ENCODE measurements around the gene ARHGEF9. TPM values are rescaled to one million over a fixed set of nuclear protein-coding genes. Genes with fewer than 3 reads are reported as not detected.
"Not testable (repeated sequence)": the region's sequence is repeated elsewhere in the genome, so short reads cannot be mapped to it uniquely, and the experiment has no call there.

Gene ARHGEF9
- 51.1 to 56.4 TPM (median 55.9 TPM) in 3 replicates for total RNA-seq
- long read RNA-seq, full-length matches to known transcripts, result 8 of 35 reads
- long read RNA-seq, partial matches to known transcripts, result 10 of 35 reads
- long read RNA-seq, other reads (novel, unspliced or antisense), result 17 of 35 reads

GRCh38 chrX:63784902-63785707 lies at the start of gene ARHGEF9:
Gene ARHGEF9 (minus strand): TSS chrX:63785214. CDS start chrX:63785145, 69 bp downstream.
- DNase-seq (ENCODE audit: low spot score), result peak; percentile 77
- peak within 1 kb of the TSS; percentile 70 for H3K4me3 Mint-ChIP-seq (ENCODE audit: unreplicated experiment)
- no peaks in the 10 kb centered on the region for H3K27me3 Mint-ChIP-seq (ENCODE audit: low read depth)
- TF ChIP-seq CTCF (IDR thresholded peaks at IDR 0.05), result no peak
- H3K27ac Mint-ChIP-seq (ENCODE audit: unreplicated experiment), result peak within 1 kb of the TSS; percentile 68
- no peaks in the 10 kb centered on the region for H3K36me3 Mint-ChIP-seq (ENCODE audit: low read depth)
- peaks cover 9% of the 10 kb centered on the region for H3K9me3 Mint-ChIP-seq (ENCODE audit: low read depth)
- H3K4me1 Mint-ChIP-seq (ENCODE audit: low read depth), result peaks cover 10% of the 10 kb centered on the region

DNA sequence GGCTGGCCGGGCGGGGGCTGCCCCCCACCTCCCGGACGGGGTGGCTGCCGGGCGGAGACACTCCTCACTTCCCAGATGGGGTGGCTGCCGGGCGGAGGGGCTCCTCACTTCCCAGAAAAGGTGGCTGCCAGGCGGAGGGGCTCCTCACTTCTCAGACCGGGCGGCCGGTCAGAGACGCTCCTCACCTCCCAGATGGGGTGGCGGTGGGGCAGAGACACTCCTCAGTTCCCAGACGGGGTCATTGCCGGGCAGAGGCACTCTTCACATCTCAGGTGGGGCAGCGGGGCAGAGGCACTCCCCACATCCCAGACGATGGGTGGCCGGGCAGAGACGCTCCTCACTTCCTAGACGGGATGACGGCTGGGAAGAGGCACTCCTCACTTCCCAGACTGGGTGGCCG lies 40.4 kb upstream of the ARHGEF9 start:
- DNase-seq (ENCODE audit: low spot score); H3K27ac Mint-ChIP-seq (ENCODE audit: unreplicated experiment): not testable (repeated sequence)

DNA sequence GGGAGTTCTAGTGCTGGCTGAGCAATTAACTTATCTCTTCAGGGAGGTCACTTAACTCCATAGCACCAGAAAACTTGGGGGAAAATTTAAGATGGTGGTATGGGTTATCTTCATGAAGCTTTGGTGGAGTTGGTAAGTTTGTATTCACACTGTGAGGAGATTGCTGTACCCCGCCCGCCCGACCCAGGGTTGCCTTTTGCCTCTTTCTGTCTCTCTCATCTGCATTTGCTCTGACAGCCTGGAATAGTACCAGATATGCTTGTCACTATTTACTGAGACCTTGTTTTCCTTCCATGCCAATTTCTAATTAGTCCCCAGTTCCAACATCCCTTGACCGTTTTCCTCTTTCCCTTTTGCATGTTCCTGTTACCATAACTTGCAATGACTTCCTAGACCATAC lies 33.1 kb upstream of the ARHGEF9 start:
- Mint-ChIP-seq H3K36me3 (ENCODE audit: low read depth) (no peaks in the 10 kb centered on the region), H3K27ac (ENCODE audit: unreplicated experiment) (no peak overlapping the region), H3K9me3 (ENCODE audit: low read depth) (peaks cover 17% of the 10 kb centered on the region), H3K4me1 (ENCODE audit: low read depth) (no peaks in the 10 kb centered on the region), H3K27me3 (ENCODE audit: low read depth) (no peaks in the 10 kb centered on the region), H3K4me3 (ENCODE audit: unreplicated experiment) (no peak overlapping the region)
- no peak for DNase-seq (ENCODE audit: low spot score)
- TF ChIP-seq CTCF (IDR thresholded peaks at IDR 0.05), result no peak

More for the DNA sequence above, 40.4 kb upstream of the ARHGEF9 start:
- H3K4me3 Mint-ChIP-seq (ENCODE audit: unreplicated experiment); H3K27me3 Mint-ChIP-seq (ENCODE audit: low read depth); H3K36me3 Mint-ChIP-seq (ENCODE audit: low read depth); H3K4me1 Mint-ChIP-seq (ENCODE audit: low read depth): not testable (repeated sequence)
- peaks cover 58% of the 10 kb centered on the region for H3K9me3 Mint-ChIP-seq (ENCODE audit: low read depth)

GRCh38 chrX:63817696-63818095 lies 32.7 kb upstream of the ARHGEF9 start:
- Mint-ChIP-seq H3K4me1 (ENCODE audit: low read depth) (no peaks in the 10 kb centered on the region), H3K27me3 (ENCODE audit: low read depth) (no peaks in the 10 kb centered on the region), H3K9me3 (ENCODE audit: low read depth) (peaks cover 12% of the 10 kb centered on the region), H3K36me3 (ENCODE audit: low read depth) (no peaks in the 10 kb centered on the region), H3K27ac (ENCODE audit: unreplicated experiment) (no peak overlapping the region), H3K4me3 (ENCODE audit: unreplicated experiment) (no peak overlapping the region)
- DNase-seq (ENCODE audit: low spot score), result no peak
- TF ChIP-seq CTCF (IDR thresholded peaks at IDR 0.05), result no peak

GRCh38 chrX:63812823-63813222 lies 27.8 kb upstream of the ARHGEF9 start:
- Mint-ChIP-seq H3K27ac (ENCODE audit: unreplicated experiment) (no peak overlapping the region), H3K4me3 (ENCODE audit: unreplicated experiment) (no peak overlapping the region), H3K9me3 (ENCODE audit: low read depth) (no peaks in the 10 kb centered on the region), H3K27me3 (ENCODE audit: low read depth) (no peaks in the 10 kb centered on the region), H3K36me3 (ENCODE audit: low read depth) (no peaks in the 10 kb centered on the region), H3K4me1 (ENCODE audit: low read depth) (no peaks in the 10 kb centered on the region)
- peak; percentile 19 for TF ChIP-seq CTCF (IDR thresholded peaks at IDR 0.05)
- no peak for DNase-seq (ENCODE audit: low spot score)

Measured in chondrocyte (in vitro differentiated cells).